Measurements from ENCODE around the gene VWA3B. TPM values are rescaled to one million over a fixed set of nuclear protein-coding genes. Genes with fewer than 3 reads are reported as not detected.

The VWA3B gene
- total and polyA plus RNA-seq, 4 donors: 3.5 to 29.2 (median 11.2) TPM

DNA sequence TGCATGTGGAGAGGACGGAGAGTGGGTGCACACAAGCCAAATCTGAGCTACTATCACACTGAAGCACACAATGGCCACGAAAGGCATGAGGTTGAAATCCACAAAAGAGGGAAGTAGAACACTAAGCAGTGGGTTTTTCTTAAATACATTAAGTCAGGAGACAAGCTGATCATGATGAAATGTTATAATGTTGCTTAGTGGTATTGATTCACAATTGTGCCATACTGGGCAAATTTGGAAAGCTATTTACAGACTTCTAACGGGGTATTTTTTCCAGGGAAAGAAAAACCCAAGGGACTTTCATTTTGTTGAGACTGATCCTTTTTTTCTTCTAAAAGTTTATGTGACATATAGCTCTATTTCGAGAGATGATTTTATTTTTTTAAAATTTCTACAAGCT lies 158.5 kb downstream of the VWA3B start:
- no peaks in the 10 kb centered on the region for H3K9me3 ChIP-seq (ENCODE audit: control insufficient read depth in 4 of 4, insufficient read depth in 3 of 4, low read length in 3 of 4)
- no peak overlapping the region for H3K4me3 ChIP-seq
- TF ChIP-seq, protein P1, sequence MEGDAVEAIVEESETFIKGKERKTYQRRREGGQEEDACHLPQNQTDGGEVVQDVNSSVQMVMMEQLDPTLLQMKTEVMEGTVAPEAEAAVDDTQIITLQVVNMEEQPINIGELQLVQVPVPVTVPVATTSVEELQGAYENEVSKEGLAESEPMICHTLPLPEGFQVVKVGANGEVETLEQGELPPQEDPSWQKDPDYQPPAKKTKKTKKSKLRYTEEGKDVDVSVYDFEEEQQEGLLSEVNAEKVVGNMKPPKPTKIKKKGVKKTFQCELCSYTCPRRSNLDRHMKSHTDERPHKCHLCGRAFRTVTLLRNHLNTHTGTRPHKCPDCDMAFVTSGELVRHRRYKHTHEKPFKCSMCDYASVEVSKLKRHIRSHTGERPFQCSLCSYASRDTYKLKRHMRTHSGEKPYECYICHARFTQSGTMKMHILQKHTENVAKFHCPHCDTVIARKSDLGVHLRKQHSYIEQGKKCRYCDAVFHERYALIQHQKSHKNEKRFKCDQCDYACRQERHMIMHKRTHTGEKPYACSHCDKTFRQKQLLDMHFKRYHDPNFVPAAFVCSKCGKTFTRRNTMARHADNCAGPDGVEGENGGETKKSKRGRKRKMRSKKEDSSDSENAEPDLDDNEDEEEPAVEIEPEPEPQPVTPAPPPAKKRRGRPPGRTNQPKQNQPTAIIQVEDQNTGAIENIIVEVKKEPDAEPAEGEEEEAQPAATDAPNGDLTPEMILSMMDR (IDR thresholded peaks at IDR 0.05; ENCODE audit: control extremely low read depth, extremely low read depth): no peak
- 76 to 79% methylated on average over 4 of the region's 4 CpGs for WGBS, 2 donors
- H3K27me3 ChIP-seq (ENCODE audit: control insufficient read depth in 3 of 3, insufficient read depth in 3 of 3, low read length in 2 of 3): no peaks in the 10 kb centered on the region
- H3K4me1 ChIP-seq (ENCODE audit: control insufficient read depth in 5 of 5, insufficient read depth in 5 of 5, low read length in 5 of 5): peaks cover 0 to 9% (median 0%) of the 10 kb centered on the region in 5 donors
- ATAC-seq (ENCODE audit: insufficient read depth, low FRiP score) (no peak), DNase-seq (no peak)
- H3K27ac ChIP-seq (ENCODE audit: low read depth in 1 of 2, low read length in 1 of 2): no peak overlapping the region
- no peak overlapping the region for H3K9ac ChIP-seq (ENCODE audit: insufficient read depth in 1 of 2, low read length in 2 of 2)
- H3K36me3 ChIP-seq (ENCODE audit: control insufficient read depth in 4 of 4, insufficient read depth in 4 of 4, low read length in 4 of 4): no peaks in the 10 kb centered on the region

DNA sequence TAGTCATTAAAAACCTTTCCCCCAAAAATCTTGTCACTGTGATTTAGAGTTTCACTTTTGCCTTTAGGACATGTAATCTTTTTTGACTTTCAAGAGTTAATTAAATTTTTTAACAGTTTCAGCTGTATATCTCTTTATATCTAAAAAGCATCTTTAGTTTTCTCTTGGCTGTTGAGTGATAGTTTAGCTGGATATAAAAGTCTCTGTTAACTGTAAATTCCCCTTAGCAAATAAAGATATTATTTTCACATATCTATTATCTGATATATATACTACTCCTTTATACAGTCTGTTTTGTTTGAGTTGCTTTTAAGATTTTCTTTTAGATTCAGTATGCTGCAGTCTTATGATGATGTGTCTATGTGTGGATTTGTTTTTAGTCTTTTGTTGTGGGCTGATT lies 160.4 kb downstream of the VWA3B start:
- Histone ChIP-seq H3K27ac (ENCODE audit: low read depth in 1 of 2, low read length in 1 of 2) (no peak overlapping the region), H3K4me3 (no peak overlapping the region), H3K27me3 (ENCODE audit: control insufficient read depth in 3 of 3, insufficient read depth in 3 of 3, low read length in 2 of 3) (no peaks in the 10 kb centered on the region), H3K9me3 (ENCODE audit: control insufficient read depth in 4 of 4, insufficient read depth in 3 of 4, low read length in 3 of 4) (no peaks in the 10 kb centered on the region), H3K36me3 (ENCODE audit: control insufficient read depth in 4 of 4, insufficient read depth in 4 of 4, low read length in 4 of 4) (no peaks in the 10 kb centered on the region), H3K9ac (ENCODE audit: insufficient read depth in 1 of 2, low read length in 2 of 2) (no peak overlapping the region), H3K4me1 (ENCODE audit: control insufficient read depth in 5 of 5, insufficient read depth in 5 of 5, low read length in 5 of 5) (no peaks in the 10 kb centered on the region)
- TF ChIP-seq, protein P1 (IDR thresholded peaks at IDR 0.05; ENCODE audit: control extremely low read depth, extremely low read depth): no peak
- DNase-seq (no peak), ATAC-seq (ENCODE audit: insufficient read depth, low FRiP score) (no peak)

DNA sequence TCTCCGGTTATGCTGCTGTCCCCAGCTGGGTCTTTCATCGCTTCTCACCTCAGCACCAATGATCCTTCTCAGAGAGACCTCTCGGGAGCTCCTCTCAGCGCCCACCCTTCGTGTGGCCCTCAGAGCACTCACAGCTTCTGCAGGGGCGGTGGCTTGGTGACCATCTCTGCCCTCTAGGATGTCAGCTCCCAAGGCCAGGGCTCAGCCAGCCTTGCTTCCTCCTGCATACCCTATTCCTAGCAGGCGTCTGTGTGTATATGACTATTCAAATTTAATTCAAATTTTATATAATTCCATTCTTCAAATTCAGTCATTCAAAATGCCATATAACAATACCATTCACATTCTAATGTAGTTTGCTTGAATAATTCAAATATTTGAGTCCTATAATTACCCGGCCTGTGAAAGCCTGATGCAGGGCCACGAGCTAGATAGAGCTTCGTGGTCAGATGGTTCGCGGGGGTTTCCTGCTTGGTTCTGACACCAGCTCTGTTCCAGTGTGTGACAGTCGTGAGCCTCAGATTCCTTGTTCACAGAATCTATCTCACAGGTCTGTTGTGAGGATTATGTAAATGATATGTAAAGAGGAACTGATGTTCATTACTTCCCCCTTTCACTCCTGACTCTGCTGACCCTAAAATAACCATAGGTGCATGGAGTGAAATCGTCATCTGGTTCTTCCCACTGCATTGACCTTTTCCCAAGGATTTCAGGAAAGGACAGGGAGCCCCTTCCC lies 165.2 kb downstream of the VWA3B start:
- 76 to 82% methylated on average over 14 of the region's 14 CpGs for WGBS, 2 donors
- no peak for ATAC-seq (ENCODE audit: insufficient read depth, low FRiP score)
- Histone ChIP-seq H3K9me3 (ENCODE audit: control insufficient read depth in 4 of 4, insufficient read depth in 3 of 4, low read length in 3 of 4) (no peaks in the 10 kb centered on the region), H3K4me1 (ENCODE audit: control insufficient read depth in 5 of 5, insufficient read depth in 5 of 5, low read length in 5 of 5) (no peaks in the 10 kb centered on the region), H3K27me3 (ENCODE audit: control insufficient read depth in 3 of 3, insufficient read depth in 3 of 3, low read length in 2 of 3) (no peaks in the 10 kb centered on the region), H3K36me3 (ENCODE audit: control insufficient read depth in 4 of 4, insufficient read depth in 4 of 4, low read length in 4 of 4) (no peaks in the 10 kb centered on the region), H3K27ac (ENCODE audit: low read depth in 1 of 2, low read length in 1 of 2) (no peak overlapping the region), H3K4me3 (no peak overlapping the region), H3K9ac (ENCODE audit: insufficient read depth in 1 of 2, low read length in 2 of 2) (no peak overlapping the region)
- DNase-seq: no peak
- TF ChIP-seq, protein P1 (IDR thresholded peaks at IDR 0.05; ENCODE audit: control extremely low read depth, extremely low read depth): no peak
